Measurements from ENCODE around the gene ABCA7. TPM values are rescaled to one million over a fixed set of nuclear protein-coding genes. Genes with fewer than 3 reads are reported as not detected.

Gene ABCA7
- total RNA-seq, 4 donors from 2014 or later = 12.6 to 24.4 (median 18.7) TPM

DNA sequence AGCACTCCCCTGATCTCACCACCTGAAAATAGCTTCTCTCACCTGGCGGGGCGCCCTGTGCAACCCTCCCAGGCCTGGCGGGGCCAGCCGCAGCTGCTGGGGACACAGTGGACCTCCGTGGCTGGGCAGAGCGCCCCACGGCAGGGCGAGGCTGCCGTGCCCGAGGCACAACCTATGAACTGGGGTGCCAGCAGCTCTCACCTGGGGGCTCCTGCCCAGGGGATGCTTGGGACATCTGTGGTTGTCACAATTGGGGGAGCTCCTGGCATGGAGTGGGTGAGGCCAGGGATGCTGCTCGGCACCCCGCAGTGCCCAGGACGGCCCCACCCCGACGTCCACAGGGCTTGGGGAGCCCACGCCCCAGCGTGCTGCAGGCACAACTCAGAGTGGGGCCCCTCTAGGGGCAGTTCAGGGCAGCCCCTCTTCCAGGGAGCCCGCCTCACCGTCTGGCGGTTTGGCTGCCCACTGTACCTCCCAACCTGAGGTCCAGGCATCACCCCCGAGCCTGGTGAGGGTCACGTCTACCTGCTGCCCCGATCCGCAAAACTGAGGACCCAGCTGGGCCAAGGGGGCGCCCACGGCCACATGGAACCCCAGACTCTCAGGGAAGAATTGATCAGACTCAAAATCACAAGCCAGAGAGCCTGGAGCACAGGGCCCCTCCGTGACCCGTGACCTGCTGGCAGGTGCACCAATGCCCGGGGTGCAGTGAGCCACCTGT lies 24.7 kb upstream of the ABCA7 start:
- H3K9me3 ChIP-seq = no peaks in the 10 kb centered on the region
- DNase-seq = no peak
- no peak overlapping the region for H3K4me3 ChIP-seq
- no peaks in the 10 kb centered on the region for H3K27me3 ChIP-seq
- WGBS, 2 donors = no CpG with 5 or more reads among the region's 29 CpGs
- H3K4me1 ChIP-seq = peaks cover 55 to 71% (median 56%) of the 10 kb centered on the region in 3 donors
- intact Hi-C loops (cut with DNase I) = no loop called here
- H3K36me3 ChIP-seq = peaks cover 32 to 52% (median 38%) of the 10 kb centered on the region in 3 donors
- peak overlapping the region; percentile 89 to 97 (median 94) for H3K27ac ChIP-seq
- TF ChIP-seq, protein P1, sequence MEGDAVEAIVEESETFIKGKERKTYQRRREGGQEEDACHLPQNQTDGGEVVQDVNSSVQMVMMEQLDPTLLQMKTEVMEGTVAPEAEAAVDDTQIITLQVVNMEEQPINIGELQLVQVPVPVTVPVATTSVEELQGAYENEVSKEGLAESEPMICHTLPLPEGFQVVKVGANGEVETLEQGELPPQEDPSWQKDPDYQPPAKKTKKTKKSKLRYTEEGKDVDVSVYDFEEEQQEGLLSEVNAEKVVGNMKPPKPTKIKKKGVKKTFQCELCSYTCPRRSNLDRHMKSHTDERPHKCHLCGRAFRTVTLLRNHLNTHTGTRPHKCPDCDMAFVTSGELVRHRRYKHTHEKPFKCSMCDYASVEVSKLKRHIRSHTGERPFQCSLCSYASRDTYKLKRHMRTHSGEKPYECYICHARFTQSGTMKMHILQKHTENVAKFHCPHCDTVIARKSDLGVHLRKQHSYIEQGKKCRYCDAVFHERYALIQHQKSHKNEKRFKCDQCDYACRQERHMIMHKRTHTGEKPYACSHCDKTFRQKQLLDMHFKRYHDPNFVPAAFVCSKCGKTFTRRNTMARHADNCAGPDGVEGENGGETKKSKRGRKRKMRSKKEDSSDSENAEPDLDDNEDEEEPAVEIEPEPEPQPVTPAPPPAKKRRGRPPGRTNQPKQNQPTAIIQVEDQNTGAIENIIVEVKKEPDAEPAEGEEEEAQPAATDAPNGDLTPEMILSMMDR (IDR thresholded peaks at IDR 0.05) = no peak
- TF ChIP-seq POLR2A (IDR thresholded peaks at IDR 0.05) = no peak

DNA sequence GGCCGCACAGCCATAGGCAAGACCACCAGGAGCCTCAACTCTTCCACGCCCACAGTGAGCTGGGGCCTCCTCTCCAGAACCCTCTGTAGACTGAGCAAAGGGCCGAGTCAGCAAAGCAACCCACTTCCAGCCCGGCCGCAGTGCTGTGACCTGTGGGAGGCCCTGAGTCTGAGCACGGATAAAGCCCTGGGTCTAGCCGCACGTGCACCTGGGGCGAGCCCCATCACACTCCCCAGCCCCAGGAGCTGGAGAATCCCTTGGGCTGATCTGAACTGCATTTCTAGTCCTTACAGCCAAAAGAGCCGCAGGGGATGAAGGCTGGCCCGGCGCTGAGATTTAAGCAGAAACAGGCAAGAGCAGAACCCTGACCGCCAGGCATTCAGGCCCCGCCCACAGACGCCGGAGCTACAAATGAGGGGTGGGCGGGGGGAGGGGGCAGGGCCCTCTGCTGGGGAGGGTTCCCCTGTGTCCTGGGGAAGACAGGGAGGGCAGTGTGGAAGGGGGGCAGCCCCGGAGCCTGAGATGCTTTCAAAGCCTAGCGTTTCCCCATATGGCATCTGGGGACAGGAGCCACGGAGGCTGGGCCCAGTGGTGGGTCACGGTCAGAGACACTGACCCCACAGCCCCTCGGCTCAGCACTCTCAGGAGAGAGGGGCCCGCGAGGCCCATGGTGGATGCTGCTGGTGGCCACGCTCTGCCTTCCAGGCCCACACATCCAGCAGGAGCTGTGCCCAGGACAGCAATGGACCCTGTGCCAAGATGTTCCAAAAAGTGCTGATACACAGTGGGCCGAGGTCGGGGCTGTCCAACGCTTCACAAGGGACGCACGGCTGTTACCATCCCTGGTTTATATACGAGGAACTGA lies 23.9 kb upstream of the ABCA7 start:
- H3K4me3 ChIP-seq = peak overlapping the region in 2 of 4 donors; percentile 2 to 51
- no peak for DNase-seq
- H3K27me3 ChIP-seq = no peaks in the 10 kb centered on the region
- H3K27ac ChIP-seq = peak overlapping the region; percentile 89 to 97 (median 94)
- intact Hi-C loops (cut with DNase I) = no loop called here
- peaks cover 55 to 69% (median 56%) of the 10 kb centered on the region in 3 donors for H3K4me1 ChIP-seq
- 10 to 58% methylated on average over 2 to 4 of the region's 31 CpGs for WGBS, 2 donors
- H3K9me3 ChIP-seq = no peaks in the 10 kb centered on the region
- no peak for TF ChIP-seq POLR2A (IDR thresholded peaks at IDR 0.05)
- TF ChIP-seq, protein P1 (IDR thresholded peaks at IDR 0.05) = no peak
- peaks cover 24 to 44% (median 32%) of the 10 kb centered on the region in 3 donors for H3K36me3 ChIP-seq

DNA sequence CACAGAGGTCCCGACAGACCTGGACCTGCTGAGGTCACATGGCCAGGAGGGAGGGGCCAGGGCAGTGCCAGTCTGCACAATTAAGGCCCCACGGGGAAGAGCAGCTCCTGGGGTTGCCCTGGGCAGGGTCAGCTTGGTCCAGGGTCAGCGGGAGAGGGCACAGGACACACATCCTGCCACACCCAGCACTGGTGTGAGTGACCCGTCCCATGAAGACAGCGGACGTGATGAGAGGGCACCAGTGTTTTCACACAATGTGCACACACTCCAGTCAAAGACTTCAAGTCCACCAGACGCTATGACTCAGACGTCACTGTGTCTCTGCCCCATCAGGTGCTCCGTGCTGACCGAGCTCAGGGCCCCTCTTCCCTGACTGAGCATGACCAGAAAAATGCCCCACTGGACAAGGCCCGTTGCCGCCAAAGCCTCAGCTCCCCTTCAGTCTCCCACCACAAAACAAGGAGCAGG lies 23.2 kb upstream of the ABCA7 start:
- Histone ChIP-seq H3K4me3 (peak overlapping the region in 3 of 4 donors; percentile 12 to 51 (median 16)), H3K4me1 (peaks cover 55 to 71% (median 56%) of the 10 kb centered on the region in 3 donors), H3K36me3 (peaks cover 18 to 37% (median 26%) of the 10 kb centered on the region in 3 donors), H3K27ac (peak overlapping the region; percentile 89 to 97 (median 94)), H3K27me3 (no peaks in the 10 kb centered on the region), H3K9me3 (no peaks in the 10 kb centered on the region)
- no peak for TF ChIP-seq POLR2A (IDR thresholded peaks at IDR 0.05)
- TF ChIP-seq, protein P1 (IDR thresholded peaks at IDR 0.05) = no peak
- no peak for DNase-seq
- 24 to 35% methylated on average over 5 to 8 of the region's 12 CpGs for WGBS, 2 donors
- intact Hi-C loops (cut with DNase I) = no loop called here

DNA sequence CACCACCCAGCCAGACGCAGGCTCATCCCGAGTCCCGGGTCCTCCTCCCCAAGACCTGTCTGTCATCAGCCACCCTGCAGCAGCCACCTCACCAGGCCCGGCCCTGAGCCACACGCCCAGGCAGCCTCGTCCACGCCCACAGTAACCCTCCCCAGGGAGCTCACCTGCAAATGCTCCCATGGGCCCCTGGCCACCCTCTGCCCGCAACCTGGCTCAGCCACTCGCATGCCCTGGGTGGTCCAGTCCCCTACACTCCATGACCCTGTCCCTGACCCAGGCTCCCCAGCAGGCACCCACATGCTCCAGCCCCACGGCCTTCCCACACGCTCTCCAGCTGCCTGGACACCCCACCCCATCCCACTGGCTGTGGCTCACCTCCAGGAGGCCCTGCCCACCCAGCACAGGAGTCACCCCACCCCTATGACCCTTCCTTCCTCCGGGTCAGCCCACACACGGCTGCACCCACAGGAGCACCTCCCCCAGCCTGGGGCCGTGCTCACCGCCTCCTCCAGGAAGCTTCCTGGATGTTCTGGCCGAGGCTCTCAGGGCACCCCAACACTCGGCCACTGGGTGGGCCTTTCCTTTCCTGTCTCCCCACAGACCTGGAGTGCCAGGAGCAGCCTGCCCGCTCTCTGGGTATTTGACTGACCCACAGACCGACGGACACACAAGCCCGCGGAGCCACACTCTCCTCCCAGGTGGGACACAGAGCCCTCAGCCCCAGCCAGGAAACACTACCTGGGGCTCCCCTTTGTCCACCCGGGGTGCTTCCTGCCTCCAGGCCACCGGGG lies 22.6 kb upstream of the ABCA7 start:
- DNase-seq = no peak
- 24 to 49% methylated on average over 5 to 10 of the region's 24 CpGs for WGBS, 2 donors
- intact Hi-C loops (cut with DNase I) = no loop called here
- Histone ChIP-seq H3K4me1 (peaks cover 56 to 77% (median 61%) of the 10 kb centered on the region in 3 donors), H3K4me3 (peak overlapping the region in 3 of 4 donors; percentile 12 to 51 (median 16)), H3K9me3 (no peaks in the 10 kb centered on the region), H3K27me3 (no peaks in the 10 kb centered on the region), H3K27ac (peak overlapping the region; percentile 89 to 97 (median 94)), H3K36me3 (peaks cover 11 to 31% (median 20%) of the 10 kb centered on the region in 3 donors)
- TF ChIP-seq, protein P1 (IDR thresholded peaks at IDR 0.05) = no peak
- TF ChIP-seq POLR2A (IDR thresholded peaks at IDR 0.05) = no peak
